ENCODE data around the gene NDUFB7.

Gene NDUFB7

GRCh38 chr19:14563590-14563926, 8.3 kb downstream of the NDUFB7 start:
- no peak for TF ChIP-seq TAF1 (IDR thresholded peaks at IDR 0.05; ENCODE audit: borderline replicate concordance, insufficient read depth, low read length)
- TF ChIP-seq POLR2AphosphoS5 (IDR thresholded peaks at IDR 0.05; ENCODE audit: low read depth, low read length): no peak
- TF ChIP-seq, protein P1, sequence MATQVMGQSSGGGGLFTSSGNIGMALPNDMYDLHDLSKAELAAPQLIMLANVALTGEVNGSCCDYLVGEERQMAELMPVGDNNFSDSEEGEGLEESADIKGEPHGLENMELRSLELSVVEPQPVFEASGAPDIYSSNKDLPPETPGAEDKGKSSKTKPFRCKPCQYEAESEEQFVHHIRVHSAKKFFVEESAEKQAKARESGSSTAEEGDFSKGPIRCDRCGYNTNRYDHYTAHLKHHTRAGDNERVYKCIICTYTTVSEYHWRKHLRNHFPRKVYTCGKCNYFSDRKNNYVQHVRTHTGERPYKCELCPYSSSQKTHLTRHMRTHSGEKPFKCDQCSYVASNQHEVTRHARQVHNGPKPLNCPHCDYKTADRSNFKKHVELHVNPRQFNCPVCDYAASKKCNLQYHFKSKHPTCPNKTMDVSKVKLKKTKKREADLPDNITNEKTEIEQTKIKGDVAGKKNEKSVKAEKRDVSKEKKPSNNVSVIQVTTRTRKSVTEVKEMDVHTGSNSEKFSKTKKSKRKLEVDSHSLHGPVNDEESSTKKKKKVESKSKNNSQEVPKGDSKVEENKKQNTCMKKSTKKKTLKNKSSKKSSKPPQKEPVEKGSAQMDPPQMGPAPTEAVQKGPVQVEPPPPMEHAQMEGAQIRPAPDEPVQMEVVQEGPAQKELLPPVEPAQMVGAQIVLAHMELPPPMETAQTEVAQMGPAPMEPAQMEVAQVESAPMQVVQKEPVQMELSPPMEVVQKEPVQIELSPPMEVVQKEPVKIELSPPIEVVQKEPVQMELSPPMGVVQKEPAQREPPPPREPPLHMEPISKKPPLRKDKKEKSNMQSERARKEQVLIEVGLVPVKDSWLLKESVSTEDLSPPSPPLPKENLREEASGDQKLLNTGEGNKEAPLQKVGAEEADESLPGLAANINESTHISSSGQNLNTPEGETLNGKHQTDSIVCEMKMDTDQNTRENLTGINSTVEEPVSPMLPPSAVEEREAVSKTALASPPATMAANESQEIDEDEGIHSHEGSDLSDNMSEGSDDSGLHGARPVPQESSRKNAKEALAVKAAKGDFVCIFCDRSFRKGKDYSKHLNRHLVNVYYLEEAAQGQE (IDR thresholded peaks at IDR 0.05; ENCODE audit: insufficient read depth in 1 of 2, low read depth in 2 of 2, low read length in 2 of 2): no peak
- TF ChIP-seq SIN3A (IDR thresholded peaks at IDR 0.05; ENCODE audit: borderline replicate concordance, insufficient read depth, low read length): no peak
- no peak for TF ChIP-seq FOXP2 (optimal IDR thresholded peaks at IDR 0.05; ENCODE audit: borderline replicate concordance, extremely low read depth, extremely low read length, insufficient read depth)

- no peak for TF ChIP-seq FOXP2 (optimal IDR thresholded peaks at IDR 0.05; ENCODE audit: borderline replicate concordance, extremely low read depth, extremely low read length, insufficient read depth)
- TF ChIP-seq, protein P1 (IDR thresholded peaks at IDR 0.05; ENCODE audit: insufficient read depth in 1 of 2, low read depth in 2 of 2, low read length in 2 of 2): no peak
- TF ChIP-seq SIN3A (IDR thresholded peaks at IDR 0.05; ENCODE audit: borderline replicate concordance, insufficient read depth, low read length): no peak
- TF ChIP-seq POLR2AphosphoS5 (IDR thresholded peaks at IDR 0.05; ENCODE audit: low read depth, low read length): no peak
- TF ChIP-seq TAF1 (IDR thresholded peaks at IDR 0.05; ENCODE audit: borderline replicate concordance, insufficient read depth, low read length): no peak
Measured at GRCh38 chr19:14562660-14563589, 8.9 kb downstream of the NDUFB7 start.

DNA sequence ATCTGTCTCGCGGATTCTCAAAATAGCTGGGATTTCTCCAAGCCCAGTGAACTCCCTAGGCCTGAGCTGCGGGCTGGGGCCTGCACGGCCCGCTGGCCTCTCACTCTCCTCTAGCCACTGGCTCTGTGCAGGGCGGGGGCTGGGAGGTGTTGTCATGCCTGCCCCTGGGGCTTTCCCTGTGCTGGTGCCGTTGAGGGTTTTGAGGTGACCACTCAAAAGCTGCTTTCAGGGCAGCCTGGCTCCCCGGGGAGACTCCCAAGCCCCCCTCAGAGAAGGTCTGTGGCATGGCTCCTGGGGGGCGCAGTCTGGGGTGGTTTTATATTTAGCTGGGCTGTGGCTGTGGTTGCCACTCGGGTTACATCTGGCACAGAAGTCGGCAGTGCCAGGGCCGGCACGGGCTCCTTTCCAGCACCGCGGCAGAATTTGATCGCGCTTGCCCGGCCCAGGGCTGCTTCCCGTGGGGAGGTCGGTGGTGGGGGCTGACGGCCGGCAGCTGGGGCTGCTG, 10.0 kb downstream of the NDUFB7 start:
- no peak for TF ChIP-seq TAF1 (IDR thresholded peaks at IDR 0.05; ENCODE audit: borderline replicate concordance, insufficient read depth, low read length)
- no peak for TF ChIP-seq SIN3A (IDR thresholded peaks at IDR 0.05; ENCODE audit: borderline replicate concordance, insufficient read depth, low read length)
- no peak for TF ChIP-seq POLR2AphosphoS5 (IDR thresholded peaks at IDR 0.05; ENCODE audit: low read depth, low read length)
- TF ChIP-seq FOXP2 (optimal IDR thresholded peaks at IDR 0.05; ENCODE audit: borderline replicate concordance, extremely low read depth, extremely low read length, insufficient read depth): no peak
- TF ChIP-seq, protein P1 (IDR thresholded peaks at IDR 0.05; ENCODE audit: insufficient read depth in 1 of 2, low read depth in 2 of 2, low read length in 2 of 2): no peak

DNA sequence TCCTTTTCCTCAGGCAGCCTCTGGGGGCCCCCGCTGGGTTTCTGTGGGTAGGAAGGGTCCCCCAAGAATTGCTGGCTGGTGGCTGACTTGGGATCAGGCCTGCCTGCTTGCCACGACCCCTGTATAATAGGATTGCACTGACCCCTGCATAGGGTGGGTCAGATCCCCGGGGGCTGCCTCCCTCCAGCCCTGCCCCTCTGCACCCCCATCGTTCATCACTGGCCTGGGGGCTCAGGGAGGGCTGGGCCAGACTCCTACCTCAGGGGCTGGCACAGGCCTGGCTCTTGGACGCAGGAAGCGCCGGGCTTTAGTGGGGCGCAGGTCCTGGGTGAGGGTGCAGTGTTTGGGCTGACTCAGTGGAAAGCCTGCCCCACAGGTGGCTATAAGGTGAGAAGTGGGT, 10.6 kb downstream of the NDUFB7 start:
- TF ChIP-seq TAF1 (IDR thresholded peaks at IDR 0.05; ENCODE audit: borderline replicate concordance, insufficient read depth, low read length): no peak
- TF ChIP-seq SIN3A (IDR thresholded peaks at IDR 0.05; ENCODE audit: borderline replicate concordance, insufficient read depth, low read length): no peak
- TF ChIP-seq, protein P1 (IDR thresholded peaks at IDR 0.05; ENCODE audit: insufficient read depth in 1 of 2, low read depth in 2 of 2, low read length in 2 of 2): no peak
- TF ChIP-seq POLR2AphosphoS5 (IDR thresholded peaks at IDR 0.05; ENCODE audit: low read depth, low read length): no peak
- TF ChIP-seq FOXP2 (optimal IDR thresholded peaks at IDR 0.05; ENCODE audit: borderline replicate concordance, extremely low read depth, extremely low read length, insufficient read depth): no peak

All from PFSK-1 (cell line).